Urinary bladder (tissue), 4 donors: ENCODE data around the gene TMEM37. TPM values are rescaled to one million over a fixed set of nuclear protein-coding genes. Genes with fewer than 3 reads are reported as not detected.

ENCODE experiments used
- DNase-seq: peaks from one replicate; pipeline ENCODE4 v3.0.0-alpha.2; 2015; ENCODE audit errors: extremely low spot score
- H3K27ac ChIP-seq: one replicate; pipeline ENCODE4 v1.5.1; 2013; ENCODE audit warnings: low read depth, mild to moderate bottlenecking, moderate library complexity
- H3K36me3 ChIP-seq: one replicate; pipeline ENCODE4 v1.6.1; 2013; ENCODE audit warnings: mild to moderate bottlenecking, moderate library complexity; ENCODE audit not compliant: insufficient read depth
- H3K4me1 ChIP-seq: one replicate; pipeline ENCODE4 v1.6.1; 2013; ENCODE audit warnings: mild to moderate bottlenecking, moderate library complexity; ENCODE audit not compliant: insufficient read depth
- H3K4me3 ChIP-seq: one replicate; pipeline ENCODE4 v1.5.1; 2013; ENCODE audit warnings: low read depth, low read length
- WGBS: extraction: QIAGEN DNeasy Blood & Tissue Kit; methylation state at CpG from one replicate; pipeline ENCODE4 v1.1.7; 2013; 5-methylcytosine and 5-hydroxymethylcytosine counted together
- polyA plus RNA-seq: library from polyadenylated mRNA; stranded (reverse); fragments of 200-250 nt; gene quantifications from one replicate; pipeline ENCODE4 v1.2.3, GENCODE V29; 2013
- total RNA-seq: library from RNA; depleted of rRNA; stranded (reverse); fragments of >200 nt; gene quantifications from one replicate; pipeline ENCODE4 v1.2.3, GENCODE V29; 2014
- donor health status: healthy with polysubstance abuse.
- donor health status: healthy.

The TMEM37 gene
- total and polyA plus RNA-seq, 2 donors: 1.1 to 7.8 TPM

GRCh38 chr2:119478978-119479295, 47.3 kb downstream of the TMEM37 start:
- WGBS: 93% methylated on average over 3 of the region's 3 CpGs

DNA sequence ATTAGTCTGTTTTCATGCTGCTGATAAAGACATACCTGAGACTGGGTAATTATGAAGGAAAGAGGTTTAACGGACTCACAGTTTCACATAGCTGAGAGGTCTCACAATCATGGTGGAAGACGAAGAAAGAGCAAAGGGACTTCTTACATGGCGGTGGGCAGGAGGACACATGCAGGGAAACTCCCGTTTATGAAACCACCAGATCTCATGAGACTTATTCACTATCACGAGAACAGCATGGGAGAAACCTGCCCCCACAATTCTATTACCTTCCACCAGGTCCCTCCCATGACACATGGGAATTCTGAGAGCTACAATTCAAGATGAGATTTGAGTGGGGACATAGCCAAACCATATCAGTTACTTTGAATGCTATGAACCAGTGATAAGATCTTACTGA, 48.5 kb downstream of the TMEM37 start:
- no peak overlapping the region for H3K4me3 ChIP-seq
- DNase-seq: no peak
- no peaks in the 10 kb centered on the region for H3K36me3 ChIP-seq
- no peak overlapping the region for H3K27ac ChIP-seq
- WGBS: 93% methylated on average over 5 of the region's 5 CpGs
- H3K4me1 ChIP-seq: no peaks in the 10 kb centered on the region

More at GRCh38 chr2:119478978-119479295, 47.3 kb downstream of the TMEM37 start:
- no peak overlapping the region for H3K27ac ChIP-seq
- no peaks in the 10 kb centered on the region for H3K36me3 ChIP-seq
- no peaks in the 10 kb centered on the region for H3K4me1 ChIP-seq
- no peak for DNase-seq
- H3K4me3 ChIP-seq: no peak overlapping the region

- 89% methylated on average over 11 of the region's 11 CpGs for WGBS
- H3K27ac ChIP-seq: no peak overlapping the region
- no peak overlapping the region for H3K4me3 ChIP-seq
- H3K4me1 ChIP-seq: no peaks in the 10 kb centered on the region
- DNase-seq: no peak
- no peaks in the 10 kb centered on the region for H3K36me3 ChIP-seq
These were observed 49.1 kb downstream of the TMEM37 start for GRCh38 chr2:119480718-119481142.

- H3K27ac ChIP-seq: no peak overlapping the region
- no peaks in the 10 kb centered on the region for H3K4me1 ChIP-seq
- no peaks in the 10 kb centered on the region for H3K36me3 ChIP-seq
- no peak for DNase-seq
- 86% methylated on average over 16 of the region's 16 CpGs for WGBS
- no peak overlapping the region for H3K4me3 ChIP-seq
These were observed 50.1 kb downstream of the TMEM37 start for GRCh38 chr2:119481501-119482455.

GRCh38 chr2:119482481-119483394, 51.1 kb downstream of the TMEM37 start:
- H3K4me1 ChIP-seq: no peaks in the 10 kb centered on the region
- no peak overlapping the region for H3K4me3 ChIP-seq
- WGBS: 75% methylated on average over 20 of the region's 20 CpGs
- DNase-seq: no peak
- no peak overlapping the region for H3K27ac ChIP-seq
- H3K36me3 ChIP-seq: no peaks in the 10 kb centered on the region

GRCh38 chr2:119483395-119483753, 51.7 kb downstream of the TMEM37 start:
- Histone ChIP-seq H3K27ac (no peak overlapping the region), H3K36me3 (no peaks in the 10 kb centered on the region), H3K4me3 (no peak overlapping the region), H3K4me1 (no peaks in the 10 kb centered on the region)
- WGBS: 83% methylated on average over 5 of the region's 5 CpGs
- DNase-seq: no peak

DNA sequence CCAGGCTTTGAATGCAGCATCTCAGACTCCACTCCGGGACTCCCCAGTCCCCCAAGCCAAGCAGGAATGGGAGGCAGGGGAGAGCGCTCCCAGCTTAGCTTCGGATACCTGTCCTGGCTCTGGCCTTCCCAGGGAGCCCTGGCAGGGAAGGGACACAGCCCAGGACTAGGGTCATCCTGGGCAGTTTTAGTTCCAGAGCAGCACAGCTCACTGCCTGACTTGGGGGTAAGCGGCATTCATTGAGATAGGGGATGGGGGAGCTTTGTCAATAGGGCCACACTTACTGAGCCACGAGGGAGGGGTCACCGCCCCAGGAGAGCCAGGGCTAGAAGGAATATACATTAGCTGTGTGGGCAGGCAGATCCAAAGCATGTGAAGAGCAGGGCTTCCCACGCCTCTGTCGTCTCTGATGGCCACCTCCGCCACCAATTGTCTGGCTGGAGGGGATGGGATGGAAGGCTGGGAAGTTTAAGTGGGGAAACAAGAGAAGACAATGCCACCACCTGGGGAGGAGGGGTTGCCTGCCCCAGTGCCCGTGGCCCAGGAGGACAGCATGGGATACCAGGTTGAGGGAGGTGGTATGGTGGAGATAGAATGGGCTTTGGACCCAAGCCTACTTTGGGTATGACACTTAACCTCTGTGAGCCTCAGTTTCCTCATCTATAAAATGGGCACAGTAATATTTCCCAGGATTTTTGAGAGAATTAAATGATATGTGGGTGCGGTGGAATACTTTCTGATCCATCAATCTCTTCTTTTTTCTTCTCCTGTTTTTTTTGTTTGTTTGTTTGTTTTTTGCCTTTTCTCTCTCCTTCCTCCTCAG, 52.5 kb downstream of the TMEM37 start:
- Histone ChIP-seq H3K4me3 (no peak overlapping the region), H3K27ac (no peak overlapping the region), H3K4me1 (no peaks in the 10 kb centered on the region), H3K36me3 (no peaks in the 10 kb centered on the region)
- DNase-seq: no peak
- WGBS: 95% methylated on average over 11 of the region's 11 CpGs

- DNase-seq: no peak
- no peaks in the 10 kb centered on the region for H3K4me1 ChIP-seq
- 58% methylated on average over 6 of the region's 6 CpGs for WGBS
- no peak overlapping the region for H3K27ac ChIP-seq
- H3K36me3 ChIP-seq: no peaks in the 10 kb centered on the region
- H3K4me3 ChIP-seq: no peak overlapping the region
These were observed 53.2 kb downstream of the TMEM37 start for GRCh38 chr2:119484834-119485233.

DNA sequence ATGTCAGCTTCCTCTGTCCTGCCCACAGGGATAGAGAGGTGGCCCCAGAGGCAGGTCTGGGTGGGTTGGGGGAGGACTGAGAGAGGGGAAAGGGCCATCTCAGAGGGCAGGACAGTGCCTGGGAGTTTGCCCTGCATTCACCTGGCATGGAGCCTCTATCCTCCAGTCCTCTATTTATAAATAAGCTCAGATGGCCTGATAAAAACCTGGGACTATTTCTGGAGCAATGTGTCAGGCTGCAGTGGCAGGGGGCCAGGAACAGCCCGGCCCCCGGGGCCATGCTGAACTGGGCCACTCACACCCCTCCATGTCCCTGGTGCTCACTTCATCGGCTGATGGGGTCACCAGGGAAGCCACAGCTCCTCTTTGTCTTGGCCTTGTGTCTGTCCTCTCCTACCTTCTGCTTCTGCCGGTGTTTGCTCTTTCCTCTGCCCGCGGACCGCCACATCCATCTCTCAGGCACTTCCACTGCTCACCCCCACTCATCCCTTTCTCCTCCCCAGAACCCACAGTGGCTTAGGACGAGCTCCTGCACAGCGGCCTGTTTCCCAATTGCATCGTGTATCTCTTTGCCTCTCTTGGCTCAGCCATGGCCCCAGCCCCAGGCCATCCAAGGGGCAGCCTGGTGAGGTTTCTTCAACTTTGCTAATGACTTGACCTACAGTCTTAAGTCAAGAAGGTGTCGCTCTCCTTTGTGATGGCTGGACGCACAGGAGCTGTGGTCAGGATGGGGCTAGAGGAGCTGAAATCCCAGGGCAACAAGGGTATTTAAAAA, 53.9 kb downstream of the TMEM37 start:
- Histone ChIP-seq H3K4me3 (no peak overlapping the region), H3K4me1 (no peaks in the 10 kb centered on the region), H3K27ac (no peak overlapping the region), H3K36me3 (no peaks in the 10 kb centered on the region)
- no peak for DNase-seq
- WGBS: 70% methylated on average over 12 of the region's 12 CpGs

GRCh38 chr2:119486196-119486827, 54.7 kb downstream of the TMEM37 start:
- 93% methylated on average over 10 of the region's 10 CpGs for WGBS
- Histone ChIP-seq H3K4me3 (no peak overlapping the region), H3K36me3 (no peaks in the 10 kb centered on the region), H3K27ac (no peak overlapping the region), H3K4me1 (no peaks in the 10 kb centered on the region)
- no peak for DNase-seq

DNA sequence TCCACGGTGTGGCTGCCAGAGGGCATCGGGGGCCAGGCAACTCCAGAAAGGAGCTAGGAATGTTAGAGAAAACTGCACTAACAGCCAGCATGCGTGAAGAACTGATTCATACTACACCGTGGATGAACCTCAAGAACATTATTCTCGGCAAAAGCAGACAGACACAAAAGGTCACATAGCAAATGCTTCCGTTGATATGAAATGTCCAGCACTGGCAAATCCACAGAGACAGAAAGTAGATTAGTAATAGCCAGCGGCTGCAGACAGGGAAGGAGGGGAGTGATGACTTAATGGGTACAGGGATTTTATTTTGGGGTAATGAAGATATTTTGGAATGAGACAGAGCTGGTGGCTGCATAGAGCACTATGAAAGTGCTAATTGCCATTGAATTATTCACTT, 55.2 kb downstream of the TMEM37 start:
- DNase-seq: no peak
- Histone ChIP-seq H3K27ac (no peak overlapping the region), H3K4me1 (no peaks in the 10 kb centered on the region), H3K36me3 (no peaks in the 10 kb centered on the region), H3K4me3 (no peak overlapping the region)
- 52% methylated on average over 7 of the region's 7 CpGs for WGBS

DNA sequence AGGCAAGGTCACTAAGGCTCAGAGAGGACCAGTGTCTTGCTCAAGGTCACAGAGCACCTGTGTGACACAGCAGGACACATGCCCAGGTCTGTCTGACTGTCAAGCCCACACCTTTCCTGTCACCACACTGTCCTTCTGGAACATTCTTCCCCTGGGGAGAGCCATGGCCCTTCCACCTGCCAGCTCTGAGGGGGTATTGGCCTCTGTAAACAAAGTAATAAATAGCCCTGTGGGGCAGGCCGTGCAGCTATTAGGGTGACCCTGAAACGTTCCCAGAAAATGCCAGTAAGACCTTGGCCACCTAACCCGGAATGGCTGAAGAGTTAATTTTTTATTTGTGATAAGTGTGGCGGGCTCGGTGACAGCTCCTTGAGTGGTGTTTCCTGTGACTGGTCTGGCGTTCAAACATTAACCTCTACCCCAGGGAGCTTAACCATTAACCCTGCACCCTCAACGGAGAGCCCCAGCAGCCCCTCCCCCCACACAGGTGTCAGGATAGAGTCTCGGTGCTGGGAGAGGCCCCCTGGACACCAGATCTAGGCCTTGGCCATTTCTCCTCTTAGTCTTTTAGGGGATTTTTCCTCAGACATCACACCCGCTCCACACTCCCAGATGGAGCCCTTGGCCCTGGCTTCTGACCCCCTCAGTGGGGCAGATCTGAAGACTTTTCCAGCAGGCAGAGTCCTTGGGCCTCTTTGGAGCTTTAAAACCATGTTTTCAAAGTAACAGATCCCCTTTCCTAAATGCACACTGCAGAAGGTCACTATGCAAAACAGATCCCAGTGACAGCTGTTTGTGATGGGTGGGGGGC, 56.0 kb downstream of the TMEM37 start:
- Histone ChIP-seq H3K4me3 (no peak overlapping the region), H3K27ac (no peak overlapping the region), H3K36me3 (no peaks in the 10 kb centered on the region), H3K4me1 (no peaks in the 10 kb centered on the region)
- DNase-seq: no peak
- 56% methylated on average over 9 of the region's 9 CpGs for whole genome bisulfite sequencing
